ENCODE measurements around the gene PCED1B. TPM values are rescaled to one million over a fixed set of nuclear protein-coding genes. Genes with fewer than 3 reads are reported as not detected.

The PCED1B gene
- total RNA-seq, 2 donors from 2014 or later: 1.1 to 1.9 TPM

- intact Hi-C loops (cut with DNase I): loop anchor here in 1 of 2 donors (5.0 kb wide), 1 partner anchor 314 kb away; no protein-coding TSS in a partner anchor
Observed at GRCh38 chr12:47082796-47083621, 3.6 kb downstream of the PCED1B start.

GRCh38 chr12:47084172-47084571 lies 4.8 kb downstream of the PCED1B start:
- intact Hi-C loops (cut with DNase I): loop anchor here in 1 of 2 donors (5.0 kb wide), 1 partner anchor 313 kb away; no protein-coding TSS in a partner anchor
- ATAC-seq (no peak), DNase-seq (no peak)

More at GRCh38 chr12:47082796-47083621, 3.6 kb downstream of the PCED1B start:
- peak; percentile 27 to 32 for ATAC-seq
- DNase-seq: no peak

- intact Hi-C loops (cut with DNase I): no loop called here
- DNase-seq (no peak), ATAC-seq (peak; percentile 35 to 56)
Observed at GRCh38 chr12:47085815-47086252, 6.4 kb downstream of the PCED1B start.

DNA sequence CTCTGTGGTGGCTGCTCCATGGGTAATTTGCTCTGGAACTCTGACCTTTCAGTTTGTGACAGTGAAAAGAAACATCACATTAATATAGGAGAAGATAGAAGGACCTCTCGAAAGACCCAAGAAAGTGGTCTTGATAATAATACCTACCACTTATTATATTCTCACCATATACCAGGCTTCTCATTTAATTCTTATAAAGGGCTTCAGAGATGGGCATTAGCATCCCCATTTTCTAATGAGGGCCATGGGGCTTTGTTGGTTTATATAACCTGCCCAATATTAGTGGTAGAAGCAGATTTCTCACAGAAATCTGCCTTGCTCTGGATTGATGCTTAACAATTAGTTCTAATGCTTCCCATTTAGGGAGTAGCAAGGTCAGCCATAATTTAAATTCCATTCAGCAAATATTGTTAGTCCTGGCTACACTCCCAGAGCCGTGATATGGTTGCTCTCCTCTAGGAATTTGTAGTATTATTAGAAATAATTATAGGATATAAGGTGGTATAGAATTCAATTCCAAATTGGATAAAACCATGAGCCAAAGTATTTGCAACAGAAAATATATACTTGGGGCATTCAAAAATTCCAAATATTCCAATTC lies 7.8 kb downstream of the PCED1B start:
- no peak for DNase-seq
- peak in 1 of 2 donors; percentile 30 for ATAC-seq
- intact Hi-C loops (cut with DNase I): no loop called here

- peak in 1 of 2 donors; percentile 57 for ATAC-seq
- DNase-seq: no peak
- intact Hi-C loops (cut with DNase I): no loop called here
Observed at GRCh38 chr12:47088021-47088944, 8.9 kb downstream of the PCED1B start.

- intact Hi-C loops (cut with DNase I): no loop called here
- no peak for DNase-seq
- no peak for ATAC-seq
Observed at GRCh38 chr12:47091009-47091408, 11.6 kb downstream of the PCED1B start.

- intact Hi-C loops (cut with DNase I): no loop called here
- no peak for ATAC-seq
- no peak for DNase-seq
Observed at GRCh38 chr12:47094804-47095203, 15.4 kb downstream of the PCED1B start.

DNA sequence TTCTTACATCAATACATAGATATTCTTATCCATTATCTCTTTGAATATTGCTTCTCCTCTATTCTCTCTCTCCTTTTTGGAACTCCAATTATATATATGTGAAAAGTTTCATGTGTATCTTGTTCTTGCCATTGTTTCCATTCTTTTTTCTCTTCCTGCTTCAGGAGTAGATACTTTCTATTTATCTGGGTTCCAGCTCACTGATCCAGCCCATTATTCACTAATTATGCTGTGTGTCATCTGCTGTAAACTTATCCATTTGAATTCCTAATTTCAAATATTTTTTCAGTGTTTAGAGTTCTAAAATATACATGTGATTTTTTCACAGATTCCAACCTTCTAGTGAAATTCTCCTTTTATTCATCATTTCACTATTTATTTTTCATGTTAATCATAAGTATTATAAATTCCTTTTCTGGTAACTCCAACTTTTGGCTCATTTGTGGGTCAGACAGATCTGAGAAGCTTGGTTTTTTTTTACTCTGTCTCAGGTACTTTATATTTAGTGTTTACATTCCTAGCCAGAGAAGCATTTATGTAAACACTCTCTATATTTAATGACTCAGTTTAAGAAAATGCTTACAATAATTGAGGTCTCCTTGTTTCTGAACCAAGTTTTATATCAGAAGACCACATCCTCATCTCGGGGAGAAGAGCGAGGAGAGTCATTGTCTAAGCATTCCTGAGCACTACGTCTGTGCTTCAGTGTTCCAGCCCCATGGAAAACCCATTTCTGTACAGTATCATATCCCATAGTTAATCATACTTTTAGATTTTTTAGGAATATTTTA lies 16.2 kb downstream of the PCED1B start:
- intact Hi-C loops (cut with DNase I): no loop called here

GRCh38 chr12:47097276-47097896 lies 18.0 kb downstream of the PCED1B start:
- intact Hi-C loops (cut with DNase I): no loop called here
- ATAC-seq (peak in 1 of 2 donors; percentile 33), DNase-seq (no peak)

More for the DNA sequence above, 16.2 kb downstream of the PCED1B start:
- no peak for ATAC-seq
- DNase-seq: no peak

- intact Hi-C loops (cut with DNase I): no loop called here
- DNase-seq: no peak
- ATAC-seq: no peak
Observed at GRCh38 chr12:47098099-47098498, 18.7 kb downstream of the PCED1B start.

- DNase-seq (no peak), ATAC-seq (no peak)
- intact Hi-C loops (cut with DNase I): no loop called here
Observed at GRCh38 chr12:47099610-47100009, 20.2 kb downstream of the PCED1B start.

DNA sequence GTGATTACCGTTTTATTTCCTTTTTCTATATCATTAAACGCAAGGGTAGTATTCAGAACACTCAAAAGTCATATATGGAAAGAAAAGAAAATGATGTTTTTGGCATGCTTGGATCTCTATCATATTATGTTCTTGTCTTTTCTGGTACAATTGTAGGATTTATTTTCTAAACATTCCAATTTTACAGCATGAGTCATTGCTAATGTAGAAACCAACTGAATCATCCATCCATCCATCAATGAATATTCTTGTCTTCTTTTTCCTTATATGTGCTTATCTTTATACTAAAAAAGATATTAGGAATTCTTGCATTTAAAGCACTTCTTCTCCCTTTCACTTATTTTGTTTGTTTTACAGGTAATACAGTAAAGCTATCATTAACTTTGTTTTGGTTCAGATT lies 20.7 kb downstream of the PCED1B start:
- intact Hi-C loops (cut with DNase I): no loop called here
- no peak for ATAC-seq
- DNase-seq: no peak

GRCh38 chr12:47102406-47102805 lies 23.0 kb downstream of the PCED1B start:
- intact Hi-C loops (cut with DNase I): no loop called here
- no peak for DNase-seq
- ATAC-seq: no peak

GRCh38 chr12:47102845-47103651 lies 23.6 kb downstream of the PCED1B start:
- peak in 1 of 2 donors; percentile 63 for ATAC-seq
- intact Hi-C loops (cut with DNase I): no loop called here
- DNase-seq: no peak

DNA sequence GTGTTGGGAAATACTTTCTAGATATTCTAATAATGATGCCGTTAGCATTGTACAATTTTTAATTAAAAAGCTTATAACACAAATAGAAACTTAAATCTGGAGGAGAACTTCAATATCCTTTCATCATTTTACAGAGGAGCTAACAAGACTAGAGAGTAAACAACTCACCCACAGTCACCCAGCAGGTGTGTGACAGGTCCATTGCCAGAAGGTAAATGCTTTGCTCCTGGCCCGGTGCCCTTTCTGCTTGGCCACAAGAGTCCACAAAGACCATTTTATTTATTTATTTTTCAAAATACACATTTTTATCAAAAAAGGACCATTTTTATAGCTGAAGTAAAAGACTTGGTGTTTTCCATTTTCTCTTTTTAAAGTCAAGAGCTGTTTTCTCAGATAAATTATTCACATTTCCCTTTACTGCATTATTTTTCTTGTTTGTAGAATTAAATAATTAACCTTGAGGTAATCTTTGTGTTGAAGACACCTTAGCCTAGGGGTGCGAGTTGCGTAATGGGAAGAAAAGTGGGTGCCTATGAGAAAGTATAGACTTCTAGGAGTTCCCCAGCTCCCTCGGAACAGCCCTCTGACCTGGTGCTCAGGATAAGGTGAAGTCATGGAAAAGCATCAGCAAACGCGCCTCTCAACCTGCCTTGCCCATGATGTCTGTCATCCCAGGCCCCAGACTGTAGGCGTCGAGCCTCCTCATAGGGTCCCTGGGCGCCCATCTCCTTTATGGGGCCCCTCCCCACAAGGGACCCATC lies 26.7 kb downstream of the PCED1B start:
- intact Hi-C loops (cut with DNase I): no loop called here
- no peak for ATAC-seq
- no peak for DNase-seq

- DNase-seq (no peak), ATAC-seq (no peak)
- intact Hi-C loops (cut with DNase I): no loop called here
Observed at GRCh38 chr12:47107446-47107845, 28.0 kb downstream of the PCED1B start.

DNA sequence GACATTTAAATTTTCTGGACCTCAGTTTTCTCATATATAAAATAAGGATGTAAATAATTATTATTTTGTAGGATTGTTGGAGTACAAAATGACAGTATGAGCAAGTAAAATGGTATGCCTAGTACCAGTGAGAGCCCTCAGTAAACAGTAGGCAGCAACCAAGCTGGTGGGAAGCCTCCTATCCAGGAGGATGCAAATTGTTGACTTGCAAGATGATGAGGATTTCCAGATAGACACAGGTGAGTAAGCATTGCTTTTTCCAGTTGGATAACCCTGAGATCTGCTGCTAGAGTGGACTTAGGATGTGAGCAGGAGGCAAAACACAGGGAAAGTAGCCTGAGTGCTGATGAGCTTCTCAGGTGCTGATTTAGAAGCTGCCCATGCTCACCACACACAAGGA lies 28.5 kb downstream of the PCED1B start:
- DNase-seq: no peak
- intact Hi-C loops (cut with DNase I): no loop called here

More for the DNA sequence above, 28.5 kb downstream of the PCED1B start:
- ATAC-seq: no peak
